UCSD-AML1 (cell line): ENCODE data around the gene ZNF19.

Experiments
- DNase-seq: peaks from one replicate; lab custom pipeline; 2025; ENCODE audit not compliant: unreplicated experiment; lab: John Stamatoyannopoulos, UW

The ZNF19 gene

GRCh38 chr16:71443714-71444113 is 45.4 kb downstream of the ZNF19 start:
- DNase-seq = no peak

DNA sequence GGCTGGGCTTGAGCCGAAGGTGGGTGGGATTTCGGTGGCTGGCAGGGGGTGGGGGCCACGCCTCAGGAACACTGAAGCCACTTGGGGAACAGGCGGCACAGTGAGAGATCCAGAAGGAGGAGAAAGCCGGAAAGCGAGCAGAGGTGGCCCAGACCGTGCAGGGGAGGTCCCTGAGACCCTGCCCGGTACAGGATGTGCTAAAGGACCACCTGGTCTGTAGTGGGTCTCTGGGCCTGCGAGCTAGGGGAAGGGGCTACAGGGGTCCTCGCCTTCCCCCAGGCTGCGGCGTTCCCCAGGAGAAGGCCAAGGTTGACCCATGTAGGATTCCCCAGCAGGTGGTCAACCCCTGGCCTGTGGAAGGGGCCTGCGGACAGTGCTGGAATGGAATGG is 47.1 kb downstream of the ZNF19 start, which contains the start of gene TLE7:
TLE7 (minus strand) TSS at position 4 of the 390 bp plus-strand sequence. CDS start 8,730 bp downstream, outside the sequence.
- no peak for DNase-seq

- DNase-seq = no peak
Observed at GRCh38 chr16:71441348-71442050, 47.6 kb downstream of the ZNF19 start.

GRCh38 chr16:71440669-71441347 is 48.3 kb downstream of the ZNF19 start:
- DNase-seq = peak; percentile 16

DNA sequence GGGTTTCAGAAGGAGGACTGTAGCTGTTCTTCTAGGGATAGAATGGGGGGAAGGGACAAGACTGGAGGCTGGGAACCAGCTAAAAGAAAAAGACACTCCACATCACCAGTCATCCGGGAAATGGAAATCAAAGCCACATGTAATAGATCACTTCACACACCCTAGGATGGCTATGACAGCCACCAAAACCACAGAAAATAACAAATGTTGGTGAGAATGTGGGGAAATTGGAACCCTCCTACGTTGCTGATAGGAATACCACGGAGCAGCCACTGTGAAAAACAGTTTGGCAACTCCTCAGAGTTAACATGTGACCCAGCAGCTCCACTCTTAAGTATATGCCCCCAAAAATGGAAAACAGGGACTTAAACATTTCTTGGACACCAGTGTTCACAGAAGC is 49.6 kb downstream of the ZNF19 start:
- no peak for DNase-seq

DNA sequence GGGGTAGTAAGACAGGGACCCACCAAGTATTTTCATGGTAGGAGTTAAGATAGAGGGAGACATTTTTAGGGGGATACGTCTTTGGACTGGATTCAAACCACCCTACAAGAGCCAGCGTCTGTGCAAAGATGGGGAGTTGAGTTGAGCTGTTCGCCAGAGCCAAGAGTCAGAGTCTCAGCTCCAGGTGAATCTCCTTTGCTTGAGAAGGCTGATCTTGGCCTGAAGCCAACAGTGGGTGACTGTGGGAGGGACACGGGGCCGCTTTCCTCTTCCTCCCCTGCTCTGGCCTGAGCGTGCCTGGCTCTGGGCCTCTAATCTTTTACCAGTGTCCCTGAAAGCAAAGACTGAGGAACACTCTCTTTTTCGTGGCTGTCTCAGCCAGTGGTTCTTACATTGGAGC is 52.7 kb downstream of the ZNF19 start:
- no peak for DNase-seq

DNA sequence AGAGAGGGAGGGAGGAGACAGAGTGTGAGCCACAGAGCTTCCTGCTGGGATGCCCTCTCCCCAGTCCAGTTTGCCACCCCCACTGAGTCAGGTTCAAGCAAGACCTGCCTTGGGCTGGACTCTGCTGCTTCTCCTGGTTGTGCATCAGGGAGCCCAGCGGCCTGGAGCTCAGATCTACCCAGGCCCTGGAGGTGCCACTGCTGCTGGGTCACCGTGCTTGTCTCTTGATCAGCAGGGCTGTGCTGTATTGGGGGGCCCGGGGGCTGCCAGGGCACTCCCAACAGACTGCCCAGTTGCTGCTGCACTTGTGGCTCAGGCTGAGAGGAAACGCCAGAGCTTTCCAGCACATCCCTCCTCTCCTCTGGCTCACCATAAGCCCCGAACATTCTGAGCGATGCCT is 56.2 kb downstream of the ZNF19 start:
- DNase-seq = no peak

GRCh38 chr16:71431991-71432390 is 57.1 kb downstream of the ZNF19 start:
- DNase-seq = no peak

DNA sequence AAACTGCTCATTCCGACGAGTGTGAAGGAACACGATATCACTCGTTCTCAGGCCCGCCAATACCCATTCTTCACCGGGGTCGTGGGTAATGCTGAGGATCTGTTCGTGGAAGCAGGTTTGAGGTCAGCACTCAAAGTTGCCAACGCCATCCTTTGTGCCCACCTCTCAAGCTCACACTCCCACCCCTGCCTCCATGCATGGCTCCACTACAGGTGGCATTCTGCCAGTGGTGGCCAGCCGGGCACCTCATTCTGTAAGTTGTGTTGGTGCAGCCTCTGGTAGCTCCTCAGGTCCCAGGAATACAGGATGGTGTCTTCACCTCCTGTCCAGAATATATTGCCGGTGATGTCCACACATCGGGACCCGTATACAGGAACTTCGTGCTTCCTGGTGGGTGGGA is 57.9 kb downstream of the ZNF19 start:
- no peak for DNase-seq

DNA sequence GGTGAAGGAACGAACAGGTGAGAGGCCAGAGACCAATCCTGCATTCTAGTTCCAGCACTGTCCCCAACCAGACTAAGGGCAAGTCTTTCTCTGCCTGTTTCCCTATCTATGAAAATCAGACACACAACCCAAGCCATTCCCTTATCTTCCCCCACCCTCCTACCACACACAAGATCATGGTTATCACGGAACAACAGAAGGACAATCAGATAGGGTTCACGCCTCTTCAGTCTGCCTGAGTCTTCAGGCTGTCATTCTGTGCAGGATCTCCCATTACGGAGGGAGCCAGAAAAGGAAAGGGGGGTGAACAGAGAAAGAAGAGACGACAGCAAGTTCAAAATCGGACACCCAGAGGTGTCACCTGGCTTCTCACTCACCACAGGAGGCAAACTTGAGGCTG is 58.4 kb downstream of the ZNF19 start:
- DNase-seq = no peak

GRCh38 chr16:71429581-71429980 is 59.5 kb downstream of the ZNF19 start:
- no peak for DNase-seq

GRCh38 chr16:71428883-71429282 is 60.2 kb downstream of the ZNF19 start:
- DNase-seq = no peak

DNA sequence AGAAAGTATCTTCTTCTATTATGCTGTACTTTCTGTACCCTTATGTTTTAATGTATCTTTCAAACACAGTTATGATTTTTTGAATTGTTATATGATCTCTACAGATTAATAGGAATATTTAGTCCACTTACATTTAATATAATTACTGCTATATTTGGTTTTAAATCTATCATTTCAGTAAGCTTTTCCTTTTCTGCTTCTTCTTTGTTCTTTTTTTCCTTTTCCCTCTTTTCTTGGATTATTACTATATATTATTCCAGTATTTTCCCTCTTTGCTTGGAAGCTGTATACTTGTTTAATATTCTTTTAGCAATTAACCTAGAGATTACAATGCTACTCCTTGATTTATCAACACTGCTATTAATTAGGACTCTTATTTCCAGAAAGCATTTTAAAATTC is 60.7 kb downstream of the ZNF19 start:
- DNase-seq = no peak

- no peak for DNase-seq
Observed at GRCh38 chr16:71426880-71427615, 62.1 kb downstream of the ZNF19 start.

GRCh38 chr16:71426069-71426879 is 62.9 kb downstream of the ZNF19 start:
- DNase-seq = peak; percentile 58

- DNase-seq = no peak
Observed at GRCh38 chr16:71425746-71426068, 63.4 kb downstream of the ZNF19 start.

DNA sequence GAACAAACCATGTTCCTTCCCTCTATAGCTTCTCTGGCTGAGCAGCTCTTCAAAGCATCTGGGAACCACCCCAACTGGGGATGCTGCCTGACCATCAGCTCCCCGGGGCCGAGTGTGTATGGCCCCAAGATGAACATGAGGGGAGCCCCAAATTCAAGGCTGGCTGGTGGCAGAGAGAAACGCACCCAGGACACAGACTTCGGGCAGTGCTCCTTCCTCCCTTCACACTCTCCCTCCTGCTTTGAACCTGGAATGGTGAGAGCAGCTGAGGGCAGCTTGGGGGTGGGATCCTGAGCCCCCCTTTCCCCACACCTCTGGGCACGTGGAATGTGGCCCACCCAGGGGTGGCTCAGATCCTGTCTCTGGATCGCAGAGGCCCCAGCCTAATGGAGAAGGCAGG is 64.5 kb downstream of the ZNF19 start:
- DNase-seq = no peak

DNA sequence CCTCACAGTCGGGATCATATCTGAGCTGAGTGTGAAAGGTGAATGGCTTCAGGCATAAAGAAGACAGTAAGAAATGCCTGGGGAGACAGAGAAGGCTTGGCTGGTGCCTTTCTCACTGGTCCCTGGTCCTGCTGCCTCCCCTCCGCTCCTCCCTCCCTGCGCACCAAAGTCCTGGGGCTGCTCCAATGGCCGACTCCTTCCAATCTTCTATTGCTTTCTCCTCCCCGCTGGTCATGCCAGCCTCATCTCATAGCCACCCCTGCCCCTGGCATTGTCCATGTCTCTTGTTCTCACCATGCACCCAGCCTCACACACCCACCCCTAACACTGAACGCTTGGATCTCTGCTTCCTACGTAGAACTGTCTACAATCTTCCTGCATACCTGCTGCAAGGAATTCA is 65.3 kb downstream of the ZNF19 start:
- no peak for DNase-seq
